IPS-18c (cell line): Measurements from ENCODE around the gene P2RX2.

Experiments
- H3K4me3 ChIP-seq: 2 replicates; pipeline ENCODE4 v1.7.0; 2013; ENCODE audit warnings: low read depth, mild to moderate bottlenecking, low read length, moderate library complexity; ENCODE audit not compliant: insufficient read depth
- H3K9me3 ChIP-seq: one replicate; pipeline ENCODE4 v1.6.1; 2013; ENCODE audit warnings: mild to moderate bottlenecking, low read length, moderate library complexity; ENCODE audit not compliant: control insufficient read depth, insufficient read depth

The P2RX2 gene

DNA sequence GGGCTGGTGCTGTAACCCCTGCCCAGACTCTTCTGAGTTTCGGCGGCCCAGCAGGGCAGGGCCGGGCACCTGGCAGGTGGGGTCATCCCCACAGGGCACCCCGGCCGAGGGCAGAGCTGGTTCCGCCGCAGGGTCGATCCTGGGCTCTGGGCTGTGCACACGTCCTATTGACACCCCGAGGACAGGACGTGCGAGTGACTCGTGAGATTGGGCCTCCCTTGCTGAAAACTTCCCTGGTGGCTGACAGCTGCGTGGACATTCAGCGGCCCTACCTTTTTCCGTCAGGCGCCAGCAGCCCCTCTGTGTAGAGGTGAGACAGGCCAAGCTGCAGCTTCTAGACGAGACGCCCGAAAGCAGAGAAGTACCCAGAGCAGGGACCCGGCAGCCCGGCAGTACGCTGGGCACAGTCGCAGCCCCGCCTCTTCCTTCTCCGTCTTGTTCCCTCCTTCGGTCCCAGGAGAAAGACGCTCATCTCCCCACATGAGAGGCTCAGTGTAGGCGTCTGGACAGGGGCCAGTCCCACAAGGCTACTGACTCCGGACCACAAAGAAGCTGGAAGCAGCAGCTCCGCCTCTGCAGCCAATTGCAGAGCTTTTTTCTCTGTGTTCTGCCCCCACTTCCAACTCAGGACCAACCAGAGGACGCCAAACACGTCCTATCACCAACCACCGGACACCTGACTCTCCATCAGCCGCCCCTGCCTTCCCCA, 8.4 kb upstream of the P2RX2 start, which contains the start of gene LRCOL1:
Gene LRCOL1, minus strand, starts transcription at position 532 of the 709 bp plus-strand sequence. CDS start 4,331 bp downstream, outside the sequence.
- peaks cover 3% of the 10 kb centered on the region for H3K9me3 ChIP-seq
- H3K4me3 ChIP-seq = no peak within 1 kb of the TSS

DNA sequence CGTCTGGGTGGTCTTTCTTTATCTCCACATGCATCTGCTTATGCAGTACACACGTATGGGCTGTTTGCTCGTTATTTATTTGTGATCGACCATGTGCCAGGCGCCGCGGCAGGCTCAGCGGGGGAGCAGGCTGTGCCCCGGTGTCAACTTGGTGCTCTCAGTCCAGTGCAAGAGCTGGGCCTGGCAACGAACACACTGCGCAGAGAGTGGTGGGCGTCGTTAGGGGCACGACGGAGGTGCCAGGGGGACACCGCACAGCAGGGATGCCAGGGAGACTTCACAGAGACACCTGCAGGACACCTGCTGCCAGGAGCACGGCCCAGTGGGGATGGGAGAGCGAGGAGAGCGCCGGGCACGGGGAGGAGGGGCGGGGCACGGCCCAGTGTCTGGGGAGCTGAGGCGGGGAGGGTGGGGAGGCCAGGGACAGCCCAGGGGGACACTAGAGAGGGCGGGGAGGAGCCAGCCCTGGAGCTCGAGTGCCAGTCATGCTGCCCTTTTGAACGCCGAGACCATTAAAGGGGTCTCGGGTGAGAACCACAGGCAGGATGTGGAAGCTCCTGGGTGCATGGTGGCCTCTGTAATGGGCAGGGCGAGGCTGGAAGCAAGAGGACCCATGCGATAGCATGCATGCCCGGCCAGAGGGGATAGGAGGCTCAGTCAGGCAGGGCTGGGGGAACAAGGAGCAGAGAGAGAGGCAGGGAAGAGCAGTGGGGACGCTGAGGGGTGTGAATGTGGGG, 7.5 kb upstream of the P2RX2 start:
- Histone ChIP-seq H3K9me3 (peaks cover 3% of the 10 kb centered on the region), H3K4me3 (no peak overlapping the region)

DNA sequence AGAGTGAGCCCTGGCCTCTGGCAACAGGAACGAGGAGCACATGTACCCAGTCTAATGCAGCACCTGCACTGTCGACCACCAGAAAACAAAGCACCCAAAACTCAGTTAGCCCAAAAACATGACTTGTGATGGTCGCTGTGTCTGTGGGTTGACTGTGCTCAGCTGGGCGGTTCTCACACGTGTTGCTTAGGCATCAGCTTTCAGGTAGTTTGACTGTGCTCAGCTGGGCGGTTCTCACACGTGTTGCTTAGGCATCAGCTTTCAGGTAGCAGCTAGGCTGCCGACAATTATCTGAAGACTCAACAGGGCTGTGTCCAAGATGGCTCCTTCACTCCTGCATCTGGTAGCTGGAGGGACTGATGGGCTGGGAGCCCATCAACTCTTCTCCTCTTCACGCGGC, 7.0 kb upstream of the P2RX2 start:
- H3K9me3 ChIP-seq = peaks cover 3% of the 10 kb centered on the region
- H3K4me3 ChIP-seq = no peak overlapping the region

DNA sequence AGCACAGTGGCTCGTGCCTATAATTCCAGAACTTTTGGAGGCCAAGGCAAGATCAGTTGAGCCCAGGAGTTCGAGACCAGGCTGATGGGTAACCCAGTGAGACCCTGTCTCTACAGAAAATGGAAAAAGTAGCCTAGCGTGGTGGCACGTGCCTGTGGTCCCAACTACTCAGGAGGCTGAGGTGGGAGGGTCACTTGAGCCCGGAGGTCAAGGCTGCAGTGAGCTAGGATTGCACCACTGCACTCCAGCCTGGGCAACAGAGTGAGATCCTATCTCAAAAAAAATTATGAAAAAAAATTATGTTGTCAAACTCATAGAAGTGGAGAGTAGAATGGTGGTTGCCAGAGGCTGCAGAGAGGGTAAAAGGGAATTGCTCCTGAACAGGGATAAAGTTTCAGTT, 4.5 kb upstream of the P2RX2 start:
- Histone ChIP-seq H3K4me3 (no peak overlapping the region), H3K9me3 (no peaks in the 10 kb centered on the region)

DNA sequence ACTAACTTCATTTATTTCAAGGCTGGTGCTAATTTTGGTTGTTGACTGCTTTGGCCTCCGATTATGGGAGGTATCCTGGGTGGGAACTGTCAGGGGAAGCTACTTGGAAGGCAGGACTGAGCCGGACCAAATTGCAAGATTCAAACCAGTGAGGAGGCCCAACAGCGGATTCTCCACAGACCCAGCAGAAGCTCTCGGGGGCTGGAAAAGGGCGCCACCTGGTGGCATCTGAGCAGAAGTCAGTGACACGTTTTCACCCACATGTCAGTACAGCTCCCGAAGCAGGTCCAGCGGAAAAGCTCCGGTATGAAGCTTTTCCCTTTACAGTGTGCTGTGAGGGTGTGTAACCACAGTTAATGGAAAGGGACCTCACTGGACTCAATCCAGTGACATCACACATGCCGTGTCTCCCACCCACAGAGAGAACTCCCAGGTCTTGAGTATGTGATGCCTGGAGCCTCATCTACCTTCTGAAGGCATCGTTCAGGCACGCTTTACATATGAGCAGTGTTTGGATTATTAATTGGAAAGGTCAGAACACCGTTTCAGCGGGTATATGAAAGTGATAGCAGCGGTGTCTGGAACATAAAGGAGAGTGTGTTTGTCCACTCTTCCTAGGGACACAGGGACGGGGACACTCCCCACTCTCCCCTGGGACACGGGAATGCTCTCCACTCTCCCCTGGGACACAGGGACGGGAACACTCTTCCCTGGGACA, 3.6 kb upstream of the P2RX2 start:
- Histone ChIP-seq H3K9me3 (no peaks in the 10 kb centered on the region), H3K4me3 (no peak overlapping the region)

DNA sequence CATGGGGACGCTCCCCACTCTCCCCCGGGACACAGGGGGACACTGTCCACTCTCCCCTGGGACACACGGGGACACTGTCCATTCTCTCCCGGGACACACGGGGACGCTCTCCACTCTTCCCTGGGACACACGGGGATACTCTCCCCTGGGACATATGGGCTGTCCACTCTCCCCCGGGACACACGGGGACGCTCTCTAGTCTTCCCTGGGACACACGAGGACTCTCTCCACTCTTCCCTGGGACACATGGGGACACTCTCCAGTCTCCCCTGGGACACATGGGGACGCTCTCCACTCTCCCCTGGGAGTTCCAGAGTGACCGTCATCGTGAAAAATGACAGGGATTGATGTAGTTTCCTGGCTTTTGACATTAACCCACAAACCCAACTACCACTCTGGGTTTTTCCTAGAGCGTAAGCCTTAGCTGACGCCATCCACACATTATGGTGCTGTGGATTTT, 3.0 kb upstream of the P2RX2 start:
- no peak overlapping the region for H3K4me3 ChIP-seq
- no peaks in the 10 kb centered on the region for H3K9me3 ChIP-seq

DNA sequence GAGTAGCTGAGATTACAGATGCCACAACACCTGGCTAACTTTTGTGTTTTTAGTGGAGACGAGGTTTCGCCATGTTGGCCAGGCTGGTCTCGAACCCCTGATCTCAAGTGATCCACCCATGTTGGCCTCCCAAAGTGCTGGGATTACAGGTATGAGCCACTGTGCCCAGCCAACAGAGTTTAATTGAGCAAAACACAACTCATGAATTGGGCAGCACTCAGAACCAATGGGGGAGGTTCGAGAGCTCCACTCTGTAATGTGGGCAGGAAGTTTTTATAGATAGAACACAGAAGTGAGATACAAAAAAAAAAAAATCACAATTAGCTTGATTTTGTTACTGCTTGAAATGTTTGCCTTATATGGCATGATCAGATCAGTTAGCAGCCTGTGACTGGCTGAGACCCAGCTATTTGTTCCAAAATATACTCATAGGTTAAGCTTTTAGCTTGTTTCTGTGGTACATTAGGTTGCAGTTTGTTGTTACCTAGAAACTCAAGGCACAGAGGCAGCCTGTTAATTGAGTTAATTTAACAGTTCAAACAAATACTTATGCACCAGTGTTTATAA, 1.4 kb upstream of the P2RX2 start:
- Histone ChIP-seq H3K9me3 (no peaks in the 10 kb centered on the region), H3K4me3 (no peak overlapping the region)

DNA sequence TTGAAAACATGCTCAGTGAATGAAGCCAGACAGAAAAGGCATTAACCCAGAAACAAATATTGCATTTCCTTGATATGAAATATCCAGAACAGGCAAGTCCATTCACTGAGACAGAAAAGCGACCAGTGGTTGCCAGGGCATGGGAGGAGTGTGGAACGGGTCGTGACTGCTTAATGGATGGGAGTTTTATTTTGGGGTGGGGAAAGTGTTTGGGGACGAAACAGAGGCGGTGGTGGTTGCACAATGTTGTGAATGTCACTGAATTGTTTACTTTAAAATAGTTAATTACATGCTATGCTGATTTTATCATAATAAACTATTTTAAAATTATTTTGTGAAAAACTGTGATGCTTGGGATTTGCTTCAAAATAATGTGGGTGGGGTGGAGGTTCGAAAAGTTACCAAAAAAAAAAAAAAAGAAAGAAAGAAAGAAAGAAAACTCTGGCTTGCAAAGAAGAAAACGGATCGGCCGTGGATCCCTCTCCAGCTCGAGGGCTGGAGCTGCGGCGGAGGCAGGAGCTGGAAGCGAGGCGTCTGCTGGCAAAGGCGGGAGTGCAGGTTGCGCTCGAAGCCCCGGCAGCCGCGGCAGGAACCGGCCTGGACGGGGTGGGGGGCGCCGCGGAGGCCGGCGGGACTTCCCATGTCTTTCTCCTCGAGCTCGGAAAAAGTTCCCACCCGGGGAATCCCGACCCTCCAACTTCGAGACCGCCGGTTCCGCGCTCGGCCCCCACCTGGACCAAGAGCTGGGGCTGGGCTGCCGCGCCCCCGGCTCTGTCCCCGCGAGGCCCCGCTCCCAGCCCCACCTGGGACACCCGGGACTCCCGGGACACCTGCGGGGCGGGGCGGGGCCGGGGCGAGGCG, 524 bp upstream of the P2RX2 start:
- H3K9me3 ChIP-seq = no peaks in the 10 kb centered on the region
- H3K4me3 ChIP-seq = peak overlapping the region; percentile 43; the same call in 1 of the 2 replicates

DNA sequence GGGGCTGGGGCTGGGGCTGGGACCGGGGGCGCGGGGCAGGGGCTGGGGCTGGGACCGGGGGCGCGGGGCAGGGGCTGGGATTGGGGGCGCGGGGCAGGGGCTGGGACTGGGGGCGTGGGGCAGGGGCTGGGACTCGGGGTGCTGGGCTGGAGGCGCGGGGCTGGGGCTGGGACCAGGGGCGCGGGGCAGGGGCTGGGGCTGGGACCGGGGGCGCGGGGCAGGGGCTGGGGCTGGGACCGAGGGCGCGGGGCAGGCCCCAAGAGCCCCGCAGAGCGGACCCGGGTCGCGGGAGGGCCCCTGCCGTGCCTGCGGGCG, 452 bp downstream of the P2RX2 start:
- H3K9me3 ChIP-seq = no peaks in the 10 kb centered on the region
- H3K4me3 ChIP-seq = no peak overlapping the region

DNA sequence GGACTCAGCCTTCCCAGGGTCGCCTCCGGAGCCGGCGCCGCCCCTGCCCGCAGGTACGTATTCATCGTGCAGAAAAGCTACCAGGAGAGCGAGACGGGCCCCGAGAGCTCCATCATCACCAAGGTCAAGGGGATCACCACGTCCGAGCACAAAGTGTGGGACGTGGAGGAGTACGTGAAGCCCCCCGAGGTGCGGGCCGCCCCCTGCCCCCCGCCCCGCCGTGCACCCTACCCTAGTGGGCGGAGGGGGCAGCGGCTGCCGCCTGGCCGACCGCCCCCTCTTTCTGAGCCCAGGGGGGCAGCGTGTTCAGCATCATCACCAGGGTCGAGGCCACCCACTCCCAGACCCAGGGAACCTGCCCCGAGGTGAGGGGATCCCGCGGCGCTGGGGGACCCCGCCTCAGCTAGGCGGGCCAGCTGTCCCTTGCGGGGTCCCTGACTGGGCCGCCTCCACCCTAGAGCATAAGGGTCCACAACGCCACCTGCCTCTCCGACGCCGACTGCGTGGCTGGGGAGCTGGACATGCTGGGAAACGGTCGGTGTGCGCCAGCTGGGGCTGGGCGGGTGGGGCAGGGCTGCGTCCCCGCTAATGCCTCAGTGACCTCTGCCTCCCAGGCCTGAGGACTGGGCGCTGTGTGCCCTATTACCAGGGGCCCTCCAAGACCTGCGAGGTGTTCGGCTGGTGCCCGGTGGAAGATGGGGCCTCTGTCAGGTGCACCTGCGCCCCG, 973 bp downstream of the P2RX2 start:
- no peak overlapping the region for H3K4me3 ChIP-seq
- H3K9me3 ChIP-seq = no peaks in the 10 kb centered on the region

DNA sequence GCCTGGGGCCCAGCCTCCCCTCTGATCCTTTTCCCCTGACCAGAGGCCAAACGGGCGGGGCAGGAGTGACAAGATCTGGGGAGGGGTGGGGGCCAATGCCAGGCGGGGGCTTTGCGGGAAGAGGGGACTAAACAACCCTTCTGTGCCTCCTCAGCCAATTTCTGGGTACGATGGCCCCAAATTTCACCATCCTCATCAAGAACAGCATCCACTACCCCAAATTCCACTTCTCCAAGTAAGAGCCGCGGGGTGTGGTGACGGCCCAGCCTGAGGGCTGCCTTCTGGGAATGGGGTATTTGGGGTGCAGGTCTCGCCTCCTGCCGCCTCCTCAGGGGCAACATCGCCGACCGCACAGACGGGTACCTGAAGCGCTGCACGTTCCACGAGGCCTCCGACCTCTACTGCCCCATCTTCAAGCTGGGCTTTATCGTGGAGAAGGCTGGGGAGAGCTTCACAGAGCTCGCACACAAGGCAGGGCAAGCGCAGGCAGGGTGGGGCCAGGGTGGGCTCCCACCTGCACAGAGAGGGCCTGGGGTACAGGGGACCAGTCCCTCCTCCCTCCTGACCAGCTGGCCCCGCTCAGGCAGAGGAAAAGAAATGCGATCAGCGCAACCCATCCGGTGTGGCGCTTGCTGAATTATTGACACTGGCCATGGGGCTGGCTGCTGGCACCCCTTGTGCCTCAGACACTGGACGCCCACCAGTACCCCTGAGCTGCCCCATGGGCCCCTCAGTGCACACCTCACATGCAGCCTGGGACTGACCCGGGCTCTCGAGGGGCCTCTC, 1.7 kb downstream of the P2RX2 start:
- H3K4me3 ChIP-seq = no peak overlapping the region
- H3K9me3 ChIP-seq = no peaks in the 10 kb centered on the region

DNA sequence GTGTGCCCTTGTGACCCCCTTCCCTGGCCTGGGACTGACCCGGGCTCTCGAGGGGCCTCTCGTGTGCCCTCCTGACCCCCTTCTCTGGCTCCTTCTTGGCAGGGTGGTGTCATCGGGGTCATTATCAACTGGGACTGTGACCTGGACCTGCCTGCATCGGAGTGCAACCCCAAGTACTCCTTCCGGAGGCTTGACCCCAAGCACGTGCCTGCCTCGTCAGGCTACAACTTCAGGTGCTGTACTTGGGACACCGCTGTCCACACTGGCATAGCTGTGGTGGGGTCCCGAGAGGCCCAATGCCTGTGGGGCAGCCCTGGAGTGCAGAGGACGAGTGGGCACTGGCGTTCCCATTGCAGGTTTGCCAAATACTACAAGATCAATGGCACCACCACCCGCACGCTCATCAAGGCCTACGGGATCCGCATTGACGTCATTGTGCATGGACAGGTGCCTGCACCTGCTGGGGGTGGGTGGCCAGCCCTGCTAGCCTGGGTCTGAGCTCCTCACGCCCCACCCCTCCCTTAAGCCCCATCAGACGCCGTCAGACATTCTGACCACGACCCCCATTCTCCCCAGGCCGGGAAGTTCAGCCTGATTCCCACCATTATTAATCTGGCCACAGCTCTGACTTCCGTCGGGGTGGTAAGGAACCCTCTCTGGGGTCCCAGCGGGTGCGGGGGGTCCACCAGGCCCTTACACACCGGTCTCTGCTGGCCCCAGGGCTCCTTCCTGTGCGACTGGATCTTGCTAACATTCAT, 2.5 kb downstream of the P2RX2 start:
- Histone ChIP-seq H3K9me3 (no peaks in the 10 kb centered on the region), H3K4me3 (no peak overlapping the region)

DNA sequence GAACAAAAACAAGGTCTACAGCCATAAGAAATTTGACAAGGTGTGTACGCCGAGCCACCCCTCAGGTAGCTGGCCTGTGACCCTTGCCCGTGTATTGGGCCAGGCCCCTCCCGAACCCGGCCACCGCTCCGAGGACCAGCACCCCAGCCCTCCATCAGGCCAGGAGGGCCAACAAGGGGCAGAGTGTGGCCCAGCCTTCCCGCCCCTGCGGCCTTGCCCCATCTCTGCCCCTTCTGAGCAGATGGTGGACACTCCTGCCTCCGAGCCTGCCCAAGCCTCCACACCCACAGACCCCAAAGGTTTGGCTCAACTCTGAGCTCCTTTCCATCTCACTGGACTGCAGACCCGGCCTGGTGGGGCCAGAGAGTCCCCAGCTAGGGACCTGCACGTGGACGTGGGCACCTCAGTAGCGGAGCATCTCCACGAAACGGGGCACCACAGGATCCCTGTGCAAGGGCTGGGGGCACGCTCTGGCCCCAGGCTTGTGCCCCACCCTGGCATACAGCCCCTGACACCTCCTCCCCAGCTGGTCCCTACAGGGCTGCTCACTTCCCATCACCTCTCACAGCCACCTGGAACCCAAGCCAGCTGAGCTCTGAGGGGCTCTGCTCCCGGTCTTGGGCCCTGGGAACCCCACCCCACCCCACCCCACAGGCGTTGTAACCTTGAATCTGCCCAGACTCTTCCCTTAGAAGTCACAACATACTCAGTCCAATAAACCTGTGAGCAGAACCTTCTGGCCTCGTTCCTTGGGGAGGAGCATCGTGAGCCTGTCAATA, 3.3 kb downstream of the P2RX2 start:
- no peaks in the 10 kb centered on the region for H3K9me3 ChIP-seq
- H3K4me3 ChIP-seq = no peak overlapping the region

DNA sequence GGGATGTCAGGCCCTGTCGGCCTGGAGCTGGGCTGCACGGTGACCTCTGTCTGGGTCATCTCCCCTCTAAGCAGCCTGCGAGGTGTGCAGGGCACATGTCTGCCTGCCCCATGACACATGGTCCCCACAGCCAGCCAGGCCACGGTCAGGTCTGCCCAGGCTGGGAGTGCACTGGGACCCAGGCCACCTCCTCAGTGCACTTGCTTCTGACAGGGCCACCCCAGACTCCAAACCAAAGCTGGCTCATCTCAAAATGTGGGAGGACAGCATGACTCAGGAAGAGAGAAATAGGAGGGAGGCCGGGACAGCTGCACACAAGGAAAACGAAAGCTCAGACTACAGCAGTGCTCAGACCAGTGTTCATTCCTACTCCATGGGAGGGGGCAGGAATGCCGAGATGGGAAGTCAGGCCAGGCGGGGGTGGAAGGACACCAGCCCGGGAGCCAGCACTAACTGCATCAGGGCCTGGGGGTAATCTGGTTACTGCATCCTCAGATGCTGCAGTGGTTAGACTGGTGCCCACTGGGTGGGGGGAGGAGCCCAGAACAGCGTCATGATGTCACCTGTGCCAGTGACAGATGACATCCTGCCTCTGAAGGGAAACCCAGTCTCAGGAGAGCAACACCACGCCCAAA, 4.0 kb downstream of the P2RX2 start:
- Histone ChIP-seq H3K4me3 (no peak overlapping the region), H3K9me3 (no peaks in the 10 kb centered on the region)
